ENCODE data around the gene AMOTL1. TPM values are rescaled to one million over a fixed set of nuclear protein-coding genes. Genes with fewer than 3 reads are reported as not detected.

AMOTL1 gene
- polyA plus RNA-seq, 1 experiment = 43.7 TPM

DNA sequence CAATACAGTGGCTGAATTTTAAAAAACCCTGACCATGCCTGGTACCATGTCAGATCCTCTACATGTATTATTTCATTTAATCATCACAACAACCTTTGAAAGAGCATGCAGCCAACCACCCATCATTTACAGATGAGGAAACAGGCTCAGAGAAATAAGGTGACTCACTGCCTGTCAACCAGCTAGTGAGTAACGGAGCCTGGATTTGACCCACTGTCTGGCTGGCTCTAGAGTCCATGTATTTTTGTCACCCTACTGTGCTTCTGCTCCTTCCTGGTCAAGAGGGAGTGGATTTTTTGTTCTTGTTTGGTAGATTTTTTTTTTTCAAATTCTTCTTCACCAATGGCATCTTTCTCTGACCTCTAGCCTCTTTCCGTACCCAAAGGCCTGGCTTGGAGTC lies 127.8 kb downstream of the AMOTL1 start:
- no peaks in the 10 kb centered on the region for H3K27me3 ChIP-seq (ENCODE audit: control insufficient read depth, insufficient read depth, low read length)
- H3K27ac ChIP-seq (ENCODE audit: low read depth, low read length) = no peak overlapping the region
- no peak overlapping the region for H3K4me3 ChIP-seq (ENCODE audit: low read depth, low read length)
- CTCF ChIA-PET = interaction anchor here (0.8 to 5.3 kb wide), 6 partner anchors 10 to 292 kb away, joined by 3 to 101 read pairs (median 12); no protein-coding TSS in a partner anchor
- POLR2A ChIA-PET = no interaction called here
- TF ChIP-seq CTCF (IDR thresholded peaks at IDR 0.05; ENCODE audit: low read depth, low read length) = no peak
- peaks cover 10% of the 10 kb centered on the region for H3K9me3 ChIP-seq (ENCODE audit: control insufficient read depth, insufficient read depth, low read length)
- no peak for DNase-seq (ENCODE audit: low read depth, low spot score)

DNA sequence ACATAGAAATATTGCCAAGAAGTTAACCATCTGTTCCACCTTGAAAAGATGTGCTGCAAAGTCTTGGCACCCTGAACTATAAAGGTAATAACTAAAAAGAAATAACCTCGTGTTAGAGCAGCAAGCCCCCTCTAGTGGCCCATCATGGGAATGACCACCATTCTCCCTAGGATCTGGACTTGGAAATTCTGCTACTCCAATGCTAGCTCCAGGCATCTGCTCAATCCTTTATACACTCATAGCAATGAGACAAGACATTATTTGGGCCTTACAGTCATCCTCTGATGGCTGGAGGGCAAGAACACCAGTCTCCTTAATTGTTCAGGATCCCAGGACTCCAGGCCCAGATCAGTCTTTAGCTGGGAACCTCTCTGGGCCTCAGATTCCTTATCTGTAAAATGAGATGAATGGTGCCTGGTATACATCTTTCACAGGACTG lies 129.2 kb downstream of the AMOTL1 start:
- no peak for DNase-seq (ENCODE audit: low read depth, low spot score)

DNA sequence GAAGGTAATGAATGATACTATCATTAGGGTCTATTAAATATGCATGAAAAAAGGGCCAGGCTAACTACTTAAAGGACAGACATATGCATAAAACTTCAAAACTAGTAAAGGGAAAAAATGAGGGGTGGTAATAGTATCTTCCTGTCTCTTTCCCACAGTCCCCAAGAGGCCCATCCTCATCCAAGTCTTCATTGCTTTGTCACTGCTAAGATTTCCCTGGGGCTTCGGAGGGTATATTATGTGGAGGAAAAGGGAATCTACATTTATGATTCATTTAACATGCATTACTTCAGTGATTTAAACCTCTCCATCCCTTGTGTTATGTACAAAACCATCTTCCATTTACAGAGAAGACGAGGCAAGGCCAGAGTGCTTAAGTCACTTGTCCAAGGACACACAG lies 139.1 kb downstream of the AMOTL1 start:
- no peak for DNase-seq (ENCODE audit: low read depth, low spot score)
- no peak for TF ChIP-seq CTCF (IDR thresholded peaks at IDR 0.05; ENCODE audit: low read depth, low read length)
- Histone ChIP-seq H3K27ac (ENCODE audit: low read depth, low read length) (no peak overlapping the region), H3K9me3 (ENCODE audit: control insufficient read depth, insufficient read depth, low read length) (no peaks in the 10 kb centered on the region), H3K4me3 (ENCODE audit: low read depth, low read length) (no peak overlapping the region), H3K27me3 (ENCODE audit: control insufficient read depth, insufficient read depth, low read length) (no peaks in the 10 kb centered on the region)
- ChIA-PET POLR2A (no interaction called here), CTCF (interaction anchor here (0.9 kb wide), 1 partner anchor 10 kb away, joined by 3 read pairs; no protein-coding TSS in a partner anchor)

More for the DNA sequence above, 129.2 kb downstream of the AMOTL1 start:
- POLR2A ChIA-PET = no interaction called here
- H3K27me3 ChIP-seq (ENCODE audit: control insufficient read depth, insufficient read depth, low read length) = no peaks in the 10 kb centered on the region
- H3K4me3 ChIP-seq (ENCODE audit: low read depth, low read length) = no peak overlapping the region
- no peak overlapping the region for H3K27ac ChIP-seq (ENCODE audit: low read depth, low read length)
- CTCF ChIA-PET = interaction anchor here (0.6 to 5.3 kb wide), 38 partner anchors 9 to 1841 kb away, joined by 3 to 101 read pairs (median 4); partner anchors contain the start of genes CWC15 and KDM4D
- TF ChIP-seq CTCF (IDR thresholded peaks at IDR 0.05; ENCODE audit: low read depth, low read length) = peak; percentile 96
- H3K9me3 ChIP-seq (ENCODE audit: control insufficient read depth, insufficient read depth, low read length) = peaks cover 10% of the 10 kb centered on the region

- H3K9me3 ChIP-seq (ENCODE audit: control insufficient read depth, insufficient read depth, low read length) = no peaks in the 10 kb centered on the region
- POLR2A ChIA-PET = no interaction called here
- no peaks in the 10 kb centered on the region for H3K27me3 ChIP-seq (ENCODE audit: control insufficient read depth, insufficient read depth, low read length)
- CTCF ChIA-PET = interaction anchor here (1.1 to 1.6 kb wide), 2 partner anchors 12 to 286 kb away, joined by 4 to 5 read pairs; no protein-coding TSS in a partner anchor
- H3K27ac ChIP-seq (ENCODE audit: low read depth, low read length) = no peak overlapping the region
- H3K4me3 ChIP-seq (ENCODE audit: low read depth, low read length) = no peak overlapping the region
- DNase-seq (ENCODE audit: low read depth, low spot score) = no peak
- no peak for TF ChIP-seq CTCF (IDR thresholded peaks at IDR 0.05; ENCODE audit: low read depth, low read length)
Measured at GRCh38 chr11:94909371-94909820, 141.2 kb downstream of the AMOTL1 start.

DNA sequence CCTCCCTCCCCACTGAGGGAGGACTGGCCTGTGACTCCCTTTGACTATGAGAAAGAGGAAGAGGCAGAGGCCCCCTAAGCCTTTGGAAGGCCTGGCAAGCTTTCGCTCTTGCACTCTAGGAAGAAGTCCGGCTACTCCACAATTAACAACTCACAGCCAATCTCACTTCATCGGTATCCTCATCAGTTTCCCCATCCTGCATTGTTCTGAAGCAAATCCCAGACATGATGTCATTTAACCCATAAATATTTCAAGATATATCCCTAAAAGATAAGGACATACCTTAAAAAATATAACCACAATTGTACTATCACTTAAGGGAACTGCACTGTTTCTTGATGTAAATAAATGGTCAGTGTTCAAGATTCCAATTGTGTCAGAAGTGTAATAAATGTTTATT lies 142.1 kb downstream of the AMOTL1 start:
- no peak for DNase-seq (ENCODE audit: low read depth, low spot score)
- H3K9me3 ChIP-seq (ENCODE audit: control insufficient read depth, insufficient read depth, low read length) = no peaks in the 10 kb centered on the region
- no peak for TF ChIP-seq CTCF (IDR thresholded peaks at IDR 0.05; ENCODE audit: low read depth, low read length)
- no peaks in the 10 kb centered on the region for H3K27me3 ChIP-seq (ENCODE audit: control insufficient read depth, insufficient read depth, low read length)
- ChIA-PET POLR2A (interaction anchor here (0.9 kb wide), 1 partner anchor 17 kb away, joined by 4 read pairs; no protein-coding TSS in a partner anchor), CTCF (interaction anchor here (0.5 to 4.1 kb wide), 7 partner anchors 12 to 307 kb away, joined by 3 to 19 read pairs (median 8); no protein-coding TSS in a partner anchor)
- H3K4me3 ChIP-seq (ENCODE audit: low read depth, low read length) = no peak overlapping the region
- H3K27ac ChIP-seq (ENCODE audit: low read depth, low read length) = peak overlapping the region; percentile 49

All from AG04450 (cell line).